Kidney epithelial cell (primary cell): Measurements from ENCODE around the gene PPP6R3. TPM values are rescaled to one million over a fixed set of nuclear protein-coding genes. Genes with fewer than 3 reads are reported as not detected.

ENCODE experiments used
- DNase-seq: peaks from one replicate; pipeline ENCODE4 v3.0.0-alpha.2; 2010; ENCODE audit warnings: low read depth
- H3K27me3 ChIP-seq: 2 replicates; pipeline ENCODE4 v1.6.0; 2011; ENCODE audit warnings: low read length; ENCODE audit not compliant: control insufficient read depth, insufficient read depth
- H3K36me3 ChIP-seq: 2 replicates; pipeline ENCODE4 v1.5.1; 2011; ENCODE audit warnings: low read length; ENCODE audit not compliant: control insufficient read depth, insufficient read depth
- H3K4me3 ChIP-seq: 2 replicates; pipeline ENCODE4 v1.5.1; 2011; ENCODE audit warnings: low read depth, mild to moderate bottlenecking, control low read depth, low read length
- total RNA-seq: library from RNA; depleted of rRNA; stranded (reverse); fragments of >200 nt; gene quantifications from 2 replicates; pipeline ENCODE4 v1.2.3, GENCODE V29; 2015
- TF ChIP-seq, protein P1 (sequence below): IDR thresholded peaks from 2 replicates; pipeline ENCODE4 v1.5.1; 2011; ENCODE audit warnings: mild to moderate bottlenecking, moderate library complexity, low read length, control low read depth, inconsistent platforms; ENCODE audit not compliant: insufficient read depth, poor library complexity, severe bottlenecking

PPP6R3 gene
- total RNA-seq, 1 donor from 2014 or later = 71.7 TPM

GRCh38 chr11:68480193-68480592 is 19.6 kb downstream of the PPP6R3 start:
- DNase-seq = no peak
- TF ChIP-seq, protein P1, sequence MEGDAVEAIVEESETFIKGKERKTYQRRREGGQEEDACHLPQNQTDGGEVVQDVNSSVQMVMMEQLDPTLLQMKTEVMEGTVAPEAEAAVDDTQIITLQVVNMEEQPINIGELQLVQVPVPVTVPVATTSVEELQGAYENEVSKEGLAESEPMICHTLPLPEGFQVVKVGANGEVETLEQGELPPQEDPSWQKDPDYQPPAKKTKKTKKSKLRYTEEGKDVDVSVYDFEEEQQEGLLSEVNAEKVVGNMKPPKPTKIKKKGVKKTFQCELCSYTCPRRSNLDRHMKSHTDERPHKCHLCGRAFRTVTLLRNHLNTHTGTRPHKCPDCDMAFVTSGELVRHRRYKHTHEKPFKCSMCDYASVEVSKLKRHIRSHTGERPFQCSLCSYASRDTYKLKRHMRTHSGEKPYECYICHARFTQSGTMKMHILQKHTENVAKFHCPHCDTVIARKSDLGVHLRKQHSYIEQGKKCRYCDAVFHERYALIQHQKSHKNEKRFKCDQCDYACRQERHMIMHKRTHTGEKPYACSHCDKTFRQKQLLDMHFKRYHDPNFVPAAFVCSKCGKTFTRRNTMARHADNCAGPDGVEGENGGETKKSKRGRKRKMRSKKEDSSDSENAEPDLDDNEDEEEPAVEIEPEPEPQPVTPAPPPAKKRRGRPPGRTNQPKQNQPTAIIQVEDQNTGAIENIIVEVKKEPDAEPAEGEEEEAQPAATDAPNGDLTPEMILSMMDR = no peak
- H3K27me3 ChIP-seq = no peaks in the 10 kb centered on the region
- no peak overlapping the region for H3K4me3 ChIP-seq
- no peaks in the 10 kb centered on the region for H3K36me3 ChIP-seq

- no peak for DNase-seq
- Histone ChIP-seq H3K36me3 (no peaks in the 10 kb centered on the region), H3K27me3 (no peaks in the 10 kb centered on the region), H3K4me3 (no peak overlapping the region)
- TF ChIP-seq, protein P1 = no peak
Observed at GRCh38 chr11:68480852-68481510, 20.4 kb downstream of the PPP6R3 start.

GRCh38 chr11:68481579-68482240 is 21.2 kb downstream of the PPP6R3 start:
- Histone ChIP-seq H3K36me3 (no peaks in the 10 kb centered on the region), H3K27me3 (no peaks in the 10 kb centered on the region), H3K4me3 (no peak overlapping the region)
- TF ChIP-seq, protein P1 = no peak
- DNase-seq = no peak

GRCh38 chr11:68488623-68489022 is 28.1 kb downstream of the PPP6R3 start:
- no peaks in the 10 kb centered on the region for H3K36me3 ChIP-seq
- DNase-seq = no peak
- H3K4me3 ChIP-seq = no peak overlapping the region
- no peaks in the 10 kb centered on the region for H3K27me3 ChIP-seq
- TF ChIP-seq, protein P1 = no peak

- Histone ChIP-seq H3K36me3 (no peaks in the 10 kb centered on the region), H3K4me3 (no peak overlapping the region), H3K27me3 (no peaks in the 10 kb centered on the region)
- TF ChIP-seq, protein P1 = no peak
- DNase-seq = no peak
Observed at GRCh38 chr11:68495220-68495729, 34.7 kb downstream of the PPP6R3 start.
